Neural crest cell (in vitro differentiated cells): Measurements from ENCODE around the gene FAM174C. TPM values are rescaled to one million over a fixed set of nuclear protein-coding genes. Genes with fewer than 3 reads are reported as not detected.

Experiments
- DNase-seq: peaks from one replicate; pipeline ENCODE4 v3.0.0; 2021; ENCODE audit warnings: low read depth, mixed read lengths, low spot score
- H3K27ac Mint-ChIP-seq: one replicate; pipeline ENCODE4 v1.8.0; 2021; ENCODE audit warnings: mild to moderate bottlenecking, mixed read lengths; ENCODE audit not compliant: unreplicated experiment
- H3K27me3 Mint-ChIP-seq: 2 replicates; pipeline ENCODE4 v1.8.0; 2021; ENCODE audit warnings: low read depth, mild to moderate bottlenecking, mixed read lengths
- H3K36me3 Mint-ChIP-seq: 2 replicates; pipeline ENCODE4 v1.8.0; 2021; ENCODE audit warnings: low read depth, mild to moderate bottlenecking, mixed read lengths
- H3K4me1 Mint-ChIP-seq: 2 replicates; pipeline ENCODE4 v1.8.0; 2021; ENCODE audit warnings: mixed read lengths
- H3K4me3 Mint-ChIP-seq: one replicate; pipeline ENCODE4 v1.8.0; 2021; ENCODE audit warnings: mild to moderate bottlenecking, mixed read lengths
- H3K9me3 Mint-ChIP-seq: 2 replicates; pipeline ENCODE4 v1.8.0; 2021; ENCODE audit warnings: mixed read lengths
- total RNA-seq: library from RNA; stranded (reverse); gene quantifications from 2 replicates; pipeline ENCODE4 v1.2.1, GENCODE V29; 2021
- TF ChIP-seq, protein P1 (sequence below): fragments of 200-600 bp; sonication (generic); conservative IDR thresholded peaks from 2 replicates; pipeline ENCODE4 v1.5.0; 2021; ENCODE audit warnings: antibody characterized with exemption, mild to moderate bottlenecking

FAM174C gene
- total RNA-seq, 1 donor from 2014 or later: 36.6 TPM

DNA sequence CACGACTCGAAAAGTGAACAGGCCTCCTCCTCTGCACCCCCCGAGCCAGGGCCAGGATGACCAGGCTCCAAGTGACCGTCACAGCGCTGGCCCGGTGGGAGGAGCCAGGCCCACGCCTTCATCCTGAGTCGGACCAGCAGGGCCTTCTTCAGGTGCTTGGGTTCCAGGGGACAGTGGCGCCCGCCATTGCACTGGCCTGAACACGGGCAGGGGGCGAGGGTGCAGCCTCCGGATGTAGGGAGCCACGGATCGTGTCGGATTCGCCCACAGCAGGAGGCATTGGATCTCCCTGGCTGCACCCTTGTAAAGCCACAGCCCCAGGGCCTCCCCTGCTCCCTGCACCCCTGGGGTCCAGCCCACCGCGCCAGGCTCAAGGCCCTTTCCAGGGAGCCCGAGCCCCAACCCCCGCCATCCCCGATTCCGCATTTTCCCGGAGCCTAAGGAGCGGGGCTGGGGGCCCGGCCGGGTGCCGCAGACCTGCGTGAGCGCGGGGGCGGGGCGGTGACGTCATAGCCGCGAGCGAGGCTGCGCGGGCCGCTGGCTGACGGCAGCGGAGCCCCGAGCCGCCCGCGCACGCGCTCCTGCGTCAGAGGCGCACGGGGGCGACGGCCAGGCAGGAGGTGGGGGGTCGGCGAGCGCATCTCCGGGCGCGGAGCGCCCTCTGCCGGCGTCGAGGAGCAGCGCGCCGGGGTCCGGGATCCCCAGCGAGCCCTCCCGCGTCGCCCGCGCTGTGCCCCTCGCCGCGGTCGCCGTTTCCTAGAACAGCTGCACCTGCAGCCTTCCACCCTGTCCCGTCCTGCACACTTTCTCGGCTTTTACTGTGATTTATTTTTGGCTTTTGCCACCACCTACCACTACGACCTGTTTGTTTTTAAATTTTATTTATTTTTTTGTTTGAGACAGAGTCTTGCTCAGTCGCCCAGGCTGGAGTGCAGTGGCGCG, 35.3 kb upstream of the FAM174C start:
- peaks cover 2% of the 10 kb centered on the region for H3K27me3 Mint-ChIP-seq
- peak overlapping the region; percentile 91 for H3K4me3 Mint-ChIP-seq
- DNase-seq: peak; percentile 96
- H3K36me3 Mint-ChIP-seq: no peaks in the 10 kb centered on the region
- H3K4me1 Mint-ChIP-seq: peaks cover 20% of the 10 kb centered on the region
- H3K9me3 Mint-ChIP-seq: no peaks in the 10 kb centered on the region
- TF ChIP-seq, protein P1, sequence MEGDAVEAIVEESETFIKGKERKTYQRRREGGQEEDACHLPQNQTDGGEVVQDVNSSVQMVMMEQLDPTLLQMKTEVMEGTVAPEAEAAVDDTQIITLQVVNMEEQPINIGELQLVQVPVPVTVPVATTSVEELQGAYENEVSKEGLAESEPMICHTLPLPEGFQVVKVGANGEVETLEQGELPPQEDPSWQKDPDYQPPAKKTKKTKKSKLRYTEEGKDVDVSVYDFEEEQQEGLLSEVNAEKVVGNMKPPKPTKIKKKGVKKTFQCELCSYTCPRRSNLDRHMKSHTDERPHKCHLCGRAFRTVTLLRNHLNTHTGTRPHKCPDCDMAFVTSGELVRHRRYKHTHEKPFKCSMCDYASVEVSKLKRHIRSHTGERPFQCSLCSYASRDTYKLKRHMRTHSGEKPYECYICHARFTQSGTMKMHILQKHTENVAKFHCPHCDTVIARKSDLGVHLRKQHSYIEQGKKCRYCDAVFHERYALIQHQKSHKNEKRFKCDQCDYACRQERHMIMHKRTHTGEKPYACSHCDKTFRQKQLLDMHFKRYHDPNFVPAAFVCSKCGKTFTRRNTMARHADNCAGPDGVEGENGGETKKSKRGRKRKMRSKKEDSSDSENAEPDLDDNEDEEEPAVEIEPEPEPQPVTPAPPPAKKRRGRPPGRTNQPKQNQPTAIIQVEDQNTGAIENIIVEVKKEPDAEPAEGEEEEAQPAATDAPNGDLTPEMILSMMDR: peak; percentile 94
- H3K27ac Mint-ChIP-seq: no peak overlapping the region

DNA sequence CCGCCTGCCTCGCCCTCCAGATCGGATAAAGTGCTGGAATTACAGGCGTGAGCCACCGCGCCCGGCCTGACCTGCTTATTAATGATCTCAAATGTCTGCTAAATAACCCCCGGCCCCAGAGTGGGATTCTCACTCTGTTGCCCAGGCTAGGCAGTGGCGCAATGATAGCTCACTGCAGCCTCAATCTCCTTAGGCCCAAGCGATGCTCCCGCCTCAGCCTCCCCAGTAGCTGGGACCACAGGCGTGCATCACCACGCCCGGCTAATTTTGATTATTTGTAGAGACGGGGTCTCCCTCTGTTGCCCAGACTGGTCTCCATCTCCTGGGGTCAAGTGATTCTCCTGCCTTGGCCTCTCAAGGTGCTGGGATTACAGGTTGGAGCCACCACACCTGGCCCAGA, 34.4 kb upstream of the FAM174C start:
- TF ChIP-seq, protein P1: no peak
- Mint-ChIP-seq H3K36me3 (no peaks in the 10 kb centered on the region), H3K27ac (no peak overlapping the region), H3K4me3 (peak overlapping the region; percentile 91), H3K9me3 (no peaks in the 10 kb centered on the region), H3K27me3 (peaks cover 2% of the 10 kb centered on the region), H3K4me1 (peaks cover 20% of the 10 kb centered on the region)
- DNase-seq: no peak

DNA sequence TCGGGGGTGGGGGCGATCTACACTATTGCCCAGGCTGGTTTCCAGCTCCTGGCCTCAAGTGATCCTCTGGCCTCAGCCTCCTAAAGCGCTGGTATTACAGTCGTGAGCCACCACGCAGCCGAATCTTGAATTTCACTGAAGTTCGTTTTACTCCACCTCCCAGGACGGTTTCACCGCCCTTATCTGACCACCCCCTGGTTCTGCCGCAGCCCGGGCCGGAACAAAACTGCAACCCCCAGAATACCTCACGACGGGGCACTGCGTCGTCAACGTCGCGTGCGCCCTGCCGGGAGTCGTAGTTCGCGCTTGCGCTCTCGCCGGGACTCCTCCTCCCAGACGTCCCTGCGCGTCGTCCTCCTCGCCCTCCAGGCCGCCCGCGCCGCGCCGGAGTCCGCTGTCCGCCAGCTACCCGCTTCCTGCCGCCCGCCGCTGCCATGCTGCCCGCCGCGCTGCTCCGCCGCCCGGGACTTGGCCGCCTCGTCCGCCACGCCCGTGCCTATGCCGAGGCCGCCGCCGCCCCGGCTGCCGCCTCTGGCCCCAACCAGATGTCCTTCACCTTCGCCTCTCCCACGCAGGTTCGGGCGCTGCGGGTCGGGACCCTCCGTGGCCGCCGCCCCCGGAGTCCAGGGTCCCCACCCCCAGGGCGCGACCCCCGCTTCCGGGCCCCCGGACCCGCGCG, 33.8 kb upstream of the FAM174C start, which contains the start of gene ATP5F1D:
TSS of gene ATP5F1D (plus strand) at position 335 of the 679 bp plus-strand sequence. CDS start at position 435, 100 bp downstream.
- H3K27ac Mint-ChIP-seq: peak within 1 kb of the TSS; percentile 92
- H3K9me3 Mint-ChIP-seq: no peaks in the 10 kb centered on the region
- peak within 1 kb of the TSS; percentile 91 for H3K4me3 Mint-ChIP-seq
- TF ChIP-seq, protein P1: no peak
- H3K4me1 Mint-ChIP-seq: peaks cover 20% of the 10 kb centered on the region
- peaks cover 2% of the 10 kb centered on the region for H3K27me3 Mint-ChIP-seq
- H3K36me3 Mint-ChIP-seq: no peaks in the 10 kb centered on the region
- DNase-seq: peak; percentile 81

DNA sequence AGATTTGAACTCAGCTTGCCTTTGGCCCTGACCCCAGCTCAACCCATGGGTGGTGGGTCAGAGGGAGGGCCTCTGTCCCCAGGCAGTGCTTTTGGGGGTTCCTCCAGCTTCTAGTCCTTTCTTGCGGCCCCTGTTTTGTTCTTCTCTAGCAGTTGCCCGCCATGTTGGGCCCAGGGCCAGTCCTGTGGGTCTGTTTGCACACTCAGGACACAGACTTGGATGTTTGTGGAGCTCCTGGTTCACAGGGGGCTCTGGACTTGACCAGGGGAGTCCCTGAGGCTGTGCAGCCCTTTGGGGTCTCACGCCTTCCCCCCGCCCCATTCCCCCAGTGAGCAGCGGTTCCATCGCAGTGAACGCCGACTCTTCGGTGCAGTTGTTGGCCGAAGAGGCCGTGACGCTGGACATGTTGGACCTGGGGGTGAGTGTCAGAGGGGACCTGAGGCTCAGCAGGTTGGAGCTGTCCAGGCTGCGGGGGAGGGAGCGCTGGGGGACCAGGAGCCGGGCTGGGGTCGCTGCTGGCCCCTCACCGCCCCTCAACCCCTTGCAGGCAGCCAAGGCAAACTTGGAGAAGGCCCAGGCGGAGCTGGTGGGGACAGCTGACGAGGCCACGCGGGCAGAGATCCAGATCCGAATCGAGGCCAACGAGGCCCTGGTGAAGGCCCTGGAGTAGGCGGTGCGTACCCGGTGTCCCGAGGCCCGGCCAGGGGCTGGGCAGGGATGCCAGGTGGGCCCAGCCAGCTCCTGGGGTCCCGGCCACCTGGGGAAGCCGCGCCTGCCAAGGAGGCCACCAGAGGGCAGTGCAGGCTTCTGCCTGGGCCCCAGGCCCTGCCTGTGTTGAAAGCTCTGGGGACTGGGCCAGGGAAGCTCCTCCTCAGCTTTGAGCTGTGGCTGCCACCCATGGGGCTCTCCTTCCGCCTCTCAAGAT, 31.3 kb upstream of the FAM174C start:
- Mint-ChIP-seq H3K27me3 (peaks cover 2% of the 10 kb centered on the region), H3K27ac (no peak overlapping the region), H3K4me1 (peaks cover 12% of the 10 kb centered on the region), H3K36me3 (no peaks in the 10 kb centered on the region), H3K4me3 (peak overlapping the region; percentile 89), H3K9me3 (no peaks in the 10 kb centered on the region)
- peak; percentile 84 for DNase-seq
- TF ChIP-seq, protein P1: peak; percentile 93
